Activated CD4-positive, CD25-positive, alpha-beta regulatory T cell (primary cell): ENCODE data around the gene GNRHR.

ENCODE experiments used
- DNase-seq, 4 experiments: peaks; one replicate each; lab custom pipeline; 2025; lab: John Stamatoyannopoulos, UW

GNRHR gene

GRCh38 chr4:67700116-67700737 lies 54.0 kb downstream of the GNRHR start:
- no peak for DNase-seq

- no peak for DNase-seq
Observed at GRCh38 chr4:67699603-67700002, 54.6 kb downstream of the GNRHR start.

GRCh38 chr4:67697860-67698687 lies 56.1 kb downstream of the GNRHR start:
- DNase-seq: no peak

GRCh38 chr4:67696061-67696460 lies 58.1 kb downstream of the GNRHR start:
- DNase-seq: no peak

GRCh38 chr4:67694662-67695061 lies 59.5 kb downstream of the GNRHR start:
- no peak for DNase-seq

- DNase-seq: no peak
Observed at GRCh38 chr4:67691328-67691727, 62.9 kb downstream of the GNRHR start.
